Stimulated activated CD8-positive, alpha-beta memory T cell treated with anti-CD3 and anti-CD28 coated beads, Interleukin-15, amount 100 ng/mL, for 1 hour (primary cell): ENCODE data around the gene CCDC85C.

Source experiments
- DNase-seq: peaks from one replicate; pipeline ENCODE4 v3.0.0-alpha.2; 2020; ENCODE audit warnings: low read depth

The CCDC85C gene

DNA sequence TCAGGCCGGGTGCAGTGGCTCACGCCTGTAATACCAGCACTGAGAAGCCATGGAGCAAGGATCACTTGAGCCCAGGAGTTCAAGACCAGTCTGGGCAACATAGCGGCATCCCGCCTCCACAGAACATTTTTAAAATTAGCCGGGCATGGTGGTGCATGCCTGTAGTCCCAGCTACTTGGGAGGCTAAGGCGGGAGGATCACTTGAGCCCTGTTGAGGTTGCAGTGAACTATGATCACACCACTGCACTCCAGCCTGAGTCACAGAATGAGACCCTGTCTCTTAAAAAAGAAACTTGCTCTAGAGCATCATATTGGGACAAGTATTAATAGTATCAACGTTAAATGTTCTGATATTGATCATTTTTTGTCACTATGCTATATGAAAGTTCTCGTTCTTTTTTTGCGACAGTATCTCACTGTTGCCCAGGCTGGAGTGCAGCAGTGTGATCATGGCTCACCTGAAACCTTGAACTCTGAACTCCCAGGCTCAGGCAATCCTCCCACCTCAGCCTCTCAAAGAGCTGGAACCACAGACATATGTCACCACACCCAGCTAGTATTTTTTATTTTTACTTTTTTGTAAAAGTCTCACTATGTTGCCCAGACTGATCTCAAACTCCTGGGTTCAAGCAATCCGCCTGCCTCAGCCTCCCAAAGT lies 47.7 kb downstream of the CCDC85C start:
- DNase-seq = no peak

- no peak for DNase-seq
Observed at GRCh38 chr14:99554757-99555531, 49.1 kb downstream of the CCDC85C start.

GRCh38 chr14:99554184-99554583 lies 49.8 kb downstream of the CCDC85C start:
- DNase-seq = no peak

GRCh38 chr14:99552572-99553216 lies 51.3 kb downstream of the CCDC85C start:
- no peak for DNase-seq

DNA sequence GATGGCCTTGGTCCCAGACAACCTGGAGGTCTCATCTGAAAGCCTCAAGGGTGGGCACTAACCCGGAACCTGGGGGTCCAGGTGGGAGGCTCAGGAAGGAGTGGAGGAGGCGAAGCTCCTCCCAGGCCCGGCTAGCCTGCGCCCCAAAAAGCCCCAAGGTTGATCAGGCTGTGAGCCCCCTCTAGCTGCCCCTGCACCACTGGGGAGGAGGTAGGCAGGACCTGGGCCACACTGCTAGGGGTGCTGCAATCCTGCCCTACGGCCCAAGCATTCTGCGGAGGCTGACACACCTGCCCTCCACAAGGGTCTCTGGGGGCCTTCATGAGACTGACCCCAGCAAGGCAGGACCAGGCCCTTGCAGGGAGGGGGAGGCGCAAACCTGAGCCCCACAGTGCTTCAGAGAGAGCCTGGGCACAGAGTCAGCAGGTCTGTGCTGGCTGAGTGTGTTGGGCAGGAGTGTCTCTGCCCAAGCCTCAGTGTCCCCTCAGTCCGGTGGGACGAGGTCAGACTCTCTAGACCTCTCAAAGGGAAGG lies 51.9 kb downstream of the CCDC85C start:
- no peak for DNase-seq

GRCh38 chr14:99551034-99551922 lies 52.7 kb downstream of the CCDC85C start:
- DNase-seq = no peak

- DNase-seq = no peak
Observed at GRCh38 chr14:99550387-99550992, 53.5 kb downstream of the CCDC85C start.

DNA sequence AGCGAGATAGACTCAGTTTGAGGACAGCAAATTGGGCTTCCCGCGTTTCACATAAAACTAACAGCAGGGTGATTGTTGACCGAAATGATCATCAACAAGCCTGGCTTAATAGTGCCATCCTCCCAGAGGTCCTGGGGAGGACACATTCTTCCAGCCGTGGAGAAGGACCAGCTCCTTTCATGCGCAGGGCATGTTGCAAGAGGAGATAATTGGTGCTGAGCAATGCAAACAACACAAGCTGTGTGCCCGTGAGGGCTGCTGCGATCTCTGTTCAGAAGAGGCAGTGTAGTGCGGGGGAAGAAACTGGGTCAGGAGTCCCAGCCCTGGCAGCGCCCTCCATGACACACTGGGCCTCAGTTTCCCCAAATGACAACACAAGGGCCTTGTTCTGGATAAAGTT lies 54.3 kb downstream of the CCDC85C start:
- no peak for DNase-seq

- no peak for DNase-seq
Observed at GRCh38 chr14:99548871-99549515, 55.0 kb downstream of the CCDC85C start.

DNA sequence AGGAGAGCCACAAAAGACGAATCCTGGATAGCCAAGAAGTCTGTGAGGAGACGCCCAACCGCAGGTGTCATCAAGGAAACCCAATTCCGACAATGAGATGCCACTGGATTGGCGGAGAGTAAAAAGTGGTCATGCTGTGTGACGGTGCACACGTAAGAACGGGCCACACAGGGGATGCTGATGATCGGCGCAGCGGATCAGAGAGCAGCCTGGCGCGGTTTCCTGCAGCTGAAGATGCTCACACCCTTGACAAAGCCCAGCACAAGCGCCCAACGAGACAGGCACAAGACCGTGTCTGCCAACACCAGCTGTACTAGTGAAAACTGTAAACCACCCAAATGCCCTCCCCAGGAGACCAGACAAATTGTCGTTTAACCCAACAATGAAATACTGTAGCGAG lies 55.8 kb downstream of the CCDC85C start:
- no peak for DNase-seq

DNA sequence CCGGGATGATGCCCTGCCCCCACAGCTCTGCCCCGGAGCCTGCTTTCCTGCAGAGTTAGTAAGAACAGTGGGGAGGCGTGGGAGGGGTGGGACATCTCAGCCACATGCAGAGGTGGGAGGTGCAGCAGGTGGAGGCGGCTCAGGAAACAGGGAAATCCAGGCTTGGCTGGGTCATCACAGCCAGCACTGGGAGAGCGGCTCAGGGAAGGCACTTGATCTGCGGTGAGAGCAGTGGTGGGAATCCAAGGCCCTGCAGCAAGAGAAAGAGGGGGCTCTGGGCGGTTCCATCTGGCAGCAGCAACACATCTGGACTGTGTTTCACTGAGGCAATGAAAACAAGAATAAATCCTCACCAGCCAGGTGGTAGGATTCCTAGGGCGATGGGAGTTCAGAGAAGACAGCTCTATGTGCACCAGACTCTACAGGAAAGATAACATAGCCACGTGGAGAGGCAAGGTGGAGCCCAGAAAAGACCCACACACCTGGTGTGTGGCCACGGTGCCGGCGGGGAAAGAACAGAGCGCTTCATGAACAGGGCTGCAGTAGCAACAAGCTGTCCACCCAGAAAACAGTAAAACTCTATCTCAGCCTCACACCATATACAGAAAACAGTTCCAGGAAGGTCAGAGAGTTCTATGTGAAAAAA lies 57.6 kb downstream of the CCDC85C start:
- DNase-seq = no peak

- DNase-seq = no peak
Observed at GRCh38 chr14:99545586-99545985, 58.4 kb downstream of the CCDC85C start.

GRCh38 chr14:99544991-99545390 lies 59.0 kb downstream of the CCDC85C start:
- DNase-seq = no peak

DNA sequence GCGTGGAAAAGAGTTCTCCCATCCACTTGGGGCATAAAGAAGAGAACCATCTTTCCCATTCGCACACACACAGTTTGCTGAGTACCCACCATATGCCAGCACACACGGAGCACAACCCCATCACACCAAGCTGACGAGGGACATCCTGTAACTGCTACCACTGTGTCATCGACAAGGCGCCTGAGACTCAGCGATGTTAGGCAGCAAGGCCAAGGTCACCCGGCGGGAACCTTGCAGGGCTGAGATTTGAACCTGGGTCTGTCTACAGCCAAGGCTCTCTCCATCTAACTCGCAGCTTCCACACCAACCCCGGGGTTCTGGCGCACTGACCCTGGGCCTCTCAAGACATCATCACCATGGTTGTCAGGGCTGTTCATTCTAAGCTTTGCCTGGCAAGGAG lies 60.0 kb downstream of the CCDC85C start:
- no peak for DNase-seq

DNA sequence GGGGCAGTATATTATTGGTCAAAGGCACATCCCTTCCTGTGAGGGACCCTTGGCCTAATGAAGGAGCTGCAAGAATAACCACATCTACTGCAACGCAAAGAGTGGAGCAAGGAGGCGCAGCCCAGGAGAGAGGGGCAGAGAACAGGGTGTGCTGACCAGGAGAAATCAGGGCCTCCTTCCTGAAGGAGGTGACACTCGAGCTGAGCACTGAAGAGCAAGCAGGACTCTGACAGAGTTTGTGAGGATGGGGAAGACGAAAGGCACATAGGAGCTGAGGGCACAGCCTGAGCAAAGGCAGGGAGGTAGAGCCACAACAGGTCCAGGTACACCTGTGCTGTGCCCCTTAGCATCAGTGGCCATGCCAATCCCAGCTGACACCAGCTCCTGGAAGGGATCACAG lies 60.6 kb downstream of the CCDC85C start:
- no peak for DNase-seq

- DNase-seq = no peak
Observed at GRCh38 chr14:99542566-99542965, 61.4 kb downstream of the CCDC85C start.

DNA sequence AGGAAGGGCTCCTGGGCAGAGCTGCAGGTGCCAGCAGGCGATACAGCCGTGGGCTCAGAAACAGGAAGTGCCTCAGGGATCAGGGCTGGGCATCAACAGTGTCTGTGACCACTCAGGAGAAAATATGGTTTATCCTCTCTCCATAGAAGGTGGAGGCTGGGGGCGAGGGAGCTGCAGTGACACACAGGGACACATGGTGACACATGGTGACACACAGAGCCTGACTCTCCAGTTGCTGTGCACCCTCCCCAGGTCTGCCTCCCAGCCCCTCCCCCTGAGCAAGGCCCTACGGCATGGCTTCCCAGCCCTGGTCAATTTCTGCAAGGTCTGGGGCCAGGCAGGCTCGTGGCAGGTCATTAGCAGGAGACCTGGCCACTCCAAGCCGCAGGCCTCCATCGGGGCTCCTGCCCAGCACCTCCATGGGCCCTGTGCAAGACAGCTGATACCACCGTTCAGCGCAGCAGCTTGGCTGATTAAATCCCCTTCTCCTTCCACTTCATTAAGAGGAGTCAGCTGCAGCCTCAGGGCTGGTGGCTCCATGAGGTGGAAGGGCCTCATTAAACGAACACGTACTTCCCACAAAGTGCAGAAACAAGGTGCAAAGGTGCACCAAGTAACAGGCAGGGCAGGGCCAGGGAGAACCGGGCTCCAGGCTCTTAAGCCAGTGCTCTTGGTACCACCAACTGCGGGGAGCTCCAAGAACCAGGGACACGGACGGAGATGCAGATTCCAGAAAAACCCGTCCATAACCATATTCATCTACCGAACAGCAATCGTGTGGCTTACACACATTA lies 62.1 kb downstream of the CCDC85C start:
- no peak for DNase-seq

DNA sequence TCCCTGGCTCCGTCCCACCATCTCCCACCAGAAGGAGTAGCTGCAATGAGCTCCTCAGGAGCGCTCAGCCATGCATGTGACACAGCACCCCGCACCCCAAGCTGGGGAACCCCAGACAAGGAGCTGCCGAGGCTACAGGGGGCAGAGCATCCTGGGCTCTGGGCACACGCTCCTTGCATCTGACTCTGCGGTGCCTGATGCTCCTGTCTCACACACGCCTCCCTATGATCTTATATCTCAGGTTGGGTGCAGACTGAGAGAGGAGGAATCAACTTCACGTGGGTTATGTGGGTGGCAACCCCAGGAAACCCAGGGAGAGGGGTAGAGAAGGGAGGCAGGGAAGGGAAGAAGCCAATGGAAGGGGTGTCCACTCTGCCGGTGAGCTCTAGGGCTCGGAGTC lies 62.8 kb downstream of the CCDC85C start:
- DNase-seq = no peak

DNA sequence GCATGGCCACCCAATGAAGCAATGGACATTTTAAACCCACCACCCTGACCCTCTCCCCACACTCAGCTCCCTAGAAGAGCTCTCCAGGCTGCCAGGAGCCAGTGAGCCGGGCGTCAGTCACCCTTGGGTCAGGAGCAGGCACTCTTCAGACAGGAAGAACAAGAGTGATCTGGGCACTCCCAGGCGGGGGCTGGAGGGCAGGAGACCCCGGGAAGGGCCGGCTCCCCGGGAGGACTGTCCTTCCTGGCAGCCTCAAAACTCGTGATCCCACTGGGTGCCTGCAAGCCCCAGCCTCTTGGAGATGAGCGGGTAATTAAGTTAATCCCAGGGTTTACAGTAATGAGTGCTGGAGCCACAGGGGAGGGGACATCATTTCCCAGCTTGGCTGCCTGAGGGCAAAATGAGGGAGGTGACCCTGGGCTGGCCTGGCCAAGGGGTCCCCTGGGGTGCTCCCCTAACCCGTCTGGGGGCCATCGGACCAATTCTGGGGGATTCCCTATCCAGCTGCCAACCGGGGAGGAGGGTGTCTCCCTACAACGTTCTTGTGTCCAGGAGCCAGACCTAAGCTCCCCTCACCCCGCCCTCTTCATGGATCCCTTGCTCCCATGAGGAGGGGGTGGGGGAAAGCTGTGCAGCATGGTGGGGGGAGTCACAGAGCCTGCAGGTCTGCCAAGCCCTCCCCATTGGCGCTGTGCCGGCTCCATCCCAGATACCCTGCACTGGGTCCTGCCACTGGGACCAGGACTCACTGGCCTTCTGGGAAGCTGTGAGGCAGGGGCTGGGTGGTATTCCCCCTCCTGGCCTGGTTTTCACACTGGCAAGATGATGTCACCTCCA lies 63.6 kb downstream of the CCDC85C start:
- DNase-seq = no peak
